Sigmoid colon (tissue), 4 donors: Measurements from ENCODE around the gene SLFN12L.

Experiments
- CTCF ChIP-seq, 4 experiments: fragments of 450-650 bp in 3 of 4; fragments of 200-600 bp in 1 of 4; IDR thresholded peaks; one replicate each; pipeline ENCODE4 v1.5.1; 2016 to 2019; ENCODE audit warnings: antibody characterized with exemption in 4 of 4, mild to moderate bottlenecking in 3 of 4, moderate library complexity in 2 of 4
- EP300 ChIP-seq, 4 donors: sonication (generic); formaldehyde crosslinking; IDR thresholded peaks; one replicate each; pipeline ENCODE4 v1.6.1; 2017; ENCODE audit warnings: antibody characterized with exemption in 4 of 4
- POLR2A ChIP-seq, 2 donors: fragments of 450-650 bp; IDR thresholded peaks; one replicate each; pipeline ENCODE4 v1.6.1; 2016; ENCODE audit warnings: antibody characterized with exemption in 2 of 2, mild to moderate bottlenecking in 2 of 2, moderate library complexity in 2 of 2
- POLR2AphosphoS5 ChIP-seq, 4 donors: sonication (generic); formaldehyde crosslinking; IDR thresholded peaks; one replicate each; pipeline ENCODE4 v1.6.1; 2017; ENCODE audit warnings: antibody characterized with exemption in 4 of 4

GRCh38 chr17:35448899-35449227 lies 88.6 kb downstream of the SLFN12L start:
- TF ChIP-seq POLR2A (IDR thresholded peaks at IDR 0.05) (no peak), CTCF (IDR thresholded peaks at IDR 0.05) (no peak), POLR2AphosphoS5 (IDR thresholded peaks at IDR 0.05) (no peak), EP300 (IDR thresholded peaks at IDR 0.05) (no peak)
